ENCODE measurements around the gene EIF2B2.

- TF ChIP-seq CTCF (IDR thresholded peaks at IDR 0.05), result no peak
- no peak for TF ChIP-seq EP300 (IDR thresholded peaks at IDR 0.05)
Observed at GRCh38 chr14:75042035-75042434, 39.3 kb downstream of the EIF2B2 start.
